ENCODE data around the gene PPP2R5B. TPM values are rescaled to one million over a fixed set of nuclear protein-coding genes. Genes with fewer than 3 reads are reported as not detected.
A peak's percentile ranks its signal among the peaks of the same experiment; 100 is the strongest.

Gene PPP2R5B
- total RNA-seq, 1 experiment from 2014 or later: 7.4 TPM

DNA sequence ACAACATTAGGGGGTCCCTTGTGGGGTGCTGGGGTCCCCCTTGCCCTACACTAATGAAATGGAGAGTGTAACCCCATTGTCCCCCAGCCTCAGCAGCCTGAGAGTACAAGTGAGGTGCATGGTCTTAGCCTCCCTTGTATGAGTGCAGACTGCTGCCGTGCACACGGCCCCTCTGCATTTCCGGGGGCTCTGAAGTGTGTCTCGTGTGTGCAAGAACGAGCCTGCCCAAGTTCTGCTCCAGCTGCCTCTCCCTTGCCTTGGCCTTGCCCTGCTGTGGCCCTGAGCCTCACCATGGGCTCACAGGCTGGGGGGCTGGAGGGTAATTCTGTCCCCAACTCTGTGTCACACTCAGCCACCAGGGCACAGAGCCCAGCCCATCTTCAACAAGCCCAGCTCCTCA, 40.9 kb upstream of the PPP2R5B start:
- H3K27me3 Mint-ChIP-seq (ENCODE audit: insufficient read depth, unreplicated experiment): no peaks in the 10 kb centered on the region
- POLR2A ChIA-PET: no interaction called here
- no peak for DNase-seq
- H3K4me3 Mint-ChIP-seq (ENCODE audit: unreplicated experiment): no peak overlapping the region
- peaks cover 35% of the 10 kb centered on the region for H3K36me3 Mint-ChIP-seq (ENCODE audit: insufficient read depth, unreplicated experiment)
- intact Hi-C loops (cut with micrococcal nuclease; ENCODE audit: unreplicated experiment): no loop called here
- BruUV-seq (replicated peaks): no TSS peak
- Histone ChIP-seq H3K9me3 (no peaks in the 10 kb centered on the region), H3K36me3 (ENCODE audit: control insufficient read depth, insufficient read depth, low read length) (no peaks in the 10 kb centered on the region), H3K4me1 (peaks cover 45% of the 10 kb centered on the region), H3K27me3 (replicated peaks; ENCODE audit: control insufficient read depth, insufficient read depth, low read length) (no peaks in the 10 kb centered on the region), H3K4me3 (ENCODE audit: low read depth, low read length) (no peak overlapping the region)
- no peaks in the 10 kb centered on the region for H3K9me3 Mint-ChIP-seq (ENCODE audit: unreplicated experiment)
- H3K27ac Mint-ChIP-seq (ENCODE audit: unreplicated experiment): peak overlapping the region; percentile 84
- CTCF ChIA-PET: no interaction called here
- TF ChIP-seq, protein P1, sequence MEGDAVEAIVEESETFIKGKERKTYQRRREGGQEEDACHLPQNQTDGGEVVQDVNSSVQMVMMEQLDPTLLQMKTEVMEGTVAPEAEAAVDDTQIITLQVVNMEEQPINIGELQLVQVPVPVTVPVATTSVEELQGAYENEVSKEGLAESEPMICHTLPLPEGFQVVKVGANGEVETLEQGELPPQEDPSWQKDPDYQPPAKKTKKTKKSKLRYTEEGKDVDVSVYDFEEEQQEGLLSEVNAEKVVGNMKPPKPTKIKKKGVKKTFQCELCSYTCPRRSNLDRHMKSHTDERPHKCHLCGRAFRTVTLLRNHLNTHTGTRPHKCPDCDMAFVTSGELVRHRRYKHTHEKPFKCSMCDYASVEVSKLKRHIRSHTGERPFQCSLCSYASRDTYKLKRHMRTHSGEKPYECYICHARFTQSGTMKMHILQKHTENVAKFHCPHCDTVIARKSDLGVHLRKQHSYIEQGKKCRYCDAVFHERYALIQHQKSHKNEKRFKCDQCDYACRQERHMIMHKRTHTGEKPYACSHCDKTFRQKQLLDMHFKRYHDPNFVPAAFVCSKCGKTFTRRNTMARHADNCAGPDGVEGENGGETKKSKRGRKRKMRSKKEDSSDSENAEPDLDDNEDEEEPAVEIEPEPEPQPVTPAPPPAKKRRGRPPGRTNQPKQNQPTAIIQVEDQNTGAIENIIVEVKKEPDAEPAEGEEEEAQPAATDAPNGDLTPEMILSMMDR (IDR thresholded peaks at IDR 0.05; ENCODE audit: insufficient read depth in 1 of 2, low read depth in 1 of 2, low read length in 1 of 2, severe bottlenecking in 1 of 2, unreplicated experiment in 1 of 2): no peak
- H3K4me1 Mint-ChIP-seq (ENCODE audit: low read depth, unreplicated experiment): peaks cover 40% of the 10 kb centered on the region

DNA sequence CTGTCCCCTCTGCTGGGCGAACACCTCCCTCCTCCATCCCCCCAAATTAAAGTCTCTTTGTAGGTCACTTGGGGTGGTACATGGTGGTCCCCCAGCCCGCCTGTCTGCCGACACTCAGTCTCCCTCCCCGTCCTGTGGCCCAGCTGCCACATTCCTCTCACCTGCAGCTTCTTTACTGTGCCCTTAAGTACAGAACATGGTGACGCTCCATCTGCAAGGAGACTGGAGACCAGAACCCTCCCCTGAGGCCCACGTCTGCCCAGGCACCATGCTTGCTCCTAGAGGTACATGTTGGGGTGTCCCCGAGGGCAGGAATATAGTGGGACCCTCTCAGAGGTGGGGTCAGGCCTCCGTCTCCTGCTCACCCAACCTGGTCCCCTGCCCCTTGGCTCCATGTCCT, 40.5 kb upstream of the PPP2R5B start:
- no peaks in the 10 kb centered on the region for H3K27me3 ChIP-seq (replicated peaks; ENCODE audit: control insufficient read depth, insufficient read depth, low read length)
- POLR2A ChIA-PET: no interaction called here
- peaks cover 40% of the 10 kb centered on the region for H3K4me1 Mint-ChIP-seq (ENCODE audit: low read depth, unreplicated experiment)
- H3K4me3 Mint-ChIP-seq (ENCODE audit: unreplicated experiment): no peak overlapping the region
- no peaks in the 10 kb centered on the region for H3K36me3 ChIP-seq (ENCODE audit: control insufficient read depth, insufficient read depth, low read length)
- no peaks in the 10 kb centered on the region for H3K27me3 Mint-ChIP-seq (ENCODE audit: insufficient read depth, unreplicated experiment)
- H3K9me3 Mint-ChIP-seq (ENCODE audit: unreplicated experiment): no peaks in the 10 kb centered on the region
- intact Hi-C loops (cut with micrococcal nuclease; ENCODE audit: unreplicated experiment): no loop called here
- peak overlapping the region; percentile 84 for H3K27ac Mint-ChIP-seq (ENCODE audit: unreplicated experiment)
- TF ChIP-seq, protein P1 (IDR thresholded peaks at IDR 0.05; ENCODE audit: insufficient read depth in 1 of 2, low read depth in 1 of 2, low read length in 1 of 2, severe bottlenecking in 1 of 2, unreplicated experiment in 1 of 2): no peak
- H3K36me3 Mint-ChIP-seq (ENCODE audit: insufficient read depth, unreplicated experiment): peaks cover 35% of the 10 kb centered on the region
- BruUV-seq (replicated peaks): no TSS peak
- no peak for DNase-seq
- no peaks in the 10 kb centered on the region for H3K9me3 ChIP-seq
- peaks cover 48% of the 10 kb centered on the region for H3K4me1 ChIP-seq
- CTCF ChIA-PET: no interaction called here
- no peak overlapping the region for H3K4me3 ChIP-seq (ENCODE audit: low read depth, low read length)

DNA sequence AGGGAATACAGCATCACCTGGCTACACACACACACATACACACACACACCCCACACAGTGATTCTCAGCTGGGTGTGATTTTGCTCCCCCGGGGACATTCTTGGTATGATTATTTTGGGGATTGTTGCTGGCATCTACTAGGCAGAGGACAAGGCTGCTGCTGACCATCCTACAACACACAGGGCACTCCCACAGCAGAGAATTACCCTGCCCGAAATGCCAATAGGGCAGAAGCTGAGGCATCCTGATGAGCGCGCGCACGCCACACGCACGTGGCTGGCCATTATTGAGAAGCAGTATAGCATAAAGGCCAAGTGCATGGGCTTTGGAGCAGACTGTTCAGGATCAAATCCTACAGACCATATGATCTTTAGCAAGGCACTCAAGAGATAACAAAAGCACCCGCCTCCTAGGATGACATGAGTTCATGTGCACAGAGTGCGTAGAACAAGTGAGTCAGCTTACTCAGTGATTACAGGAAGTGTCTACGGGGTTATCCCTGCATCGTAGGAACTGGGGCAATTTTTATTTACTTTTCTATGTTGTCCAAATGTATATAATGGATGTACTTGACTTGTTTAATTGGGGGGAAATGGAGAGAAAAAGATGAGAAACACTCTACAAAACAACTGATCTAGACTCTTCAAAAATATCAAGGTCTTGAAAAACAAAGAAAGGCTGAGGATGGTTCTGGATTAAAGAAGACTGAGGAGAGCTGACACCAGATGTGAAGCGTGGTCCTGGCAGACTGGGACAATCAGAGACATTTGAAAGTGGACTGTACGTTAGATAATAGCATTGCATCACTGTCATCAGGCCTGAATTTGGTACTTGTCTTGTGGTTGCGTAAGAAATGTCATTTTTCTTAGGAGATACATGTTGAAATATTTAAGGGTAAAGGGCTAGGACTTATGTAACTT, 38.9 kb upstream of the PPP2R5B start:
- CTCF ChIA-PET: interaction anchor here (1.2 kb wide), 2 partner anchors 38 to 128 kb away, joined by 3 to 4 read pairs; partner anchors contain the start of gene ARL2
- TF ChIP-seq, protein P1 (IDR thresholded peaks at IDR 0.05; ENCODE audit: insufficient read depth in 1 of 2, low read depth in 1 of 2, low read length in 1 of 2, severe bottlenecking in 1 of 2, unreplicated experiment in 1 of 2): no peak

More for the DNA sequence above, 38.9 kb upstream of the PPP2R5B start:
- Mint-ChIP-seq H3K27ac (ENCODE audit: unreplicated experiment) (peak overlapping the region; percentile 23), H3K4me1 (ENCODE audit: low read depth, unreplicated experiment) (peaks cover 39% of the 10 kb centered on the region), H3K36me3 (ENCODE audit: insufficient read depth, unreplicated experiment) (peaks cover 36% of the 10 kb centered on the region), H3K27me3 (ENCODE audit: insufficient read depth, unreplicated experiment) (no peaks in the 10 kb centered on the region), H3K4me3 (ENCODE audit: unreplicated experiment) (peak overlapping the region; percentile 2), H3K9me3 (ENCODE audit: unreplicated experiment) (no peaks in the 10 kb centered on the region)
- intact Hi-C loops (cut with micrococcal nuclease; ENCODE audit: unreplicated experiment): no loop called here
- DNase-seq: peak in 1 of 2 experiments; percentile 50
- Histone ChIP-seq H3K36me3 (ENCODE audit: control insufficient read depth, insufficient read depth, low read length) (no peaks in the 10 kb centered on the region; the same call in 1 of the 2 replicates), H3K9me3 (no peaks in the 10 kb centered on the region), H3K27me3 (replicated peaks; ENCODE audit: control insufficient read depth, insufficient read depth, low read length) (no peaks in the 10 kb centered on the region), H3K4me3 (ENCODE audit: low read depth, low read length) (no peak overlapping the region), H3K4me1 (peaks cover 59% of the 10 kb centered on the region)
- TSS peak; percentile 2 for BruUV-seq (replicated peaks)
- POLR2A ChIA-PET: no interaction called here

Data from Caco-2 (cell line).